ENCODE data around the gene TTLL11. TPM values are rescaled to one million over a fixed set of nuclear protein-coding genes. Genes with fewer than 3 reads are reported as not detected.

The TTLL11 gene
- polyA plus RNA-seq, 1 of the 3 experiments (the other 2 are of a cell fraction), result 6.8 TPM

DNA sequence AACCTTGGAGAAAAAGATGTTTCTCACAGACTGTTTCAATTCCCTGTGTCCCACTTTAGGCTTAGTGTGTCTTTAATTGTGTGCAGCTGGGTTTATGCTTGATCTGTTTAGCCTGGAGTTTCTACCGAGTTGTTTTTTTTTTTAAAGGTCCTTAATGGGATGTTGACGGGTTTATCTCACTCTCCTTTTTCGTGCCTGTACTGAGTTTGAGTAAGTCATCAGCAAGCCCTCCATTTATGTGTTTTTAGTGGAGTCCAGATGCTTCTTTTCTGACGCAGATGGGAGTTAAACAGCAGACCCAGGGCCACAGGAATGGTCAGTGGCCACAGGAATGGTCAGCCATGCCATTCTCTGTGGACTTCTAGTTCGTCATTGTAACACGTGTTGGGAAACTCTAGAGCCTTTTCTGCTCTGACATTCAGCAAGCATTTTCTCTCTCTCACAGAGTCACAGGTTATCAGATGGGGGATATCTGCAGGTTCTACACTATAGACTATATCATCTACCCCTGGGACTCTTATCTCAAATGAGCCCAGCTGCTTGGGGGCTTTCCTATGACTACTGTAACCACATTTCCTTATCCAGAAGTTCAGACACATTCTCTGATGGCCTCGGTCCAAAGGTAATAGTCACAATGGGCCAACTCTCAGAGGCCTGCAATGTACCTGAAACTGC is 190.5 kb downstream of the TTLL11 start:
- DNase-seq, result peak; percentile 54

More for the DNA sequence above, 190.5 kb downstream of the TTLL11 start:
- ChIA-PET POLR2A (interaction anchor here (1.0 kb wide), 1 partner anchor 12 kb away, joined by 4 read pairs; no protein-coding TSS in a partner anchor), CTCF (interaction anchor here (1.0 kb wide), 1 partner anchor 18 kb away, joined by 3 read pairs; no protein-coding TSS in a partner anchor)
- Histone ChIP-seq H3K9me3 (peaks cover 9% of the 10 kb centered on the region), H3K4me2 (peak overlapping the region; percentile 48), H3F3A (replicated peaks; ENCODE audit: insufficient read depth) (peaks cover 42% of the 10 kb centered on the region), H3K36me3 (replicated peaks in 1 of 2; ENCODE audit: control insufficient read depth in 1 of 2, insufficient read depth in 2 of 2, low read length in 1 of 2) (peaks cover 0 to 9% of the 10 kb centered on the region in 2 experiments), H3K27ac (ENCODE audit: low read depth in 2 of 2, low read length in 1 of 2) (peak overlapping the region; percentile 74 to 94), H4K20me1 (ENCODE audit: insufficient read depth) (no peaks in the 10 kb centered on the region), H3K9me2 (no peaks in the 10 kb centered on the region), H3K27me3 (ENCODE audit: insufficient read depth) (no peaks in the 10 kb centered on the region), H3K79me2 (ENCODE audit: insufficient read depth) (peaks cover 3% of the 10 kb centered on the region; the same call in 1 of the 2 replicates), H2AFZ (ENCODE audit: low read depth) (no peak overlapping the region), H3K9ac (peak overlapping the region; percentile 52), H3K4me1 (ENCODE audit: control insufficient read depth in 1 of 2, insufficient read depth in 2 of 2, low read depth in 1 of 2, low read length in 1 of 2) (peaks cover 19 to 21% of the 10 kb centered on the region in 2 experiments), H3K4me3 (ENCODE audit: low read depth in 2 of 2, low read length in 1 of 2) (0 out of 4 replicates have a peak overlapping the region, but pooled peaks of 1 of the 2 experiments have one; percentile 2)
- 24% methylated on average over 7 of the region's 7 CpGs for WGBS (ENCODE audit: low lambda C conversion rate)
- peak; percentile 14; the same call in 1 of the 2 replicates for TF ChIP-seq GATA2 (CRISPR knock-in tag; IDR thresholded peaks at IDR 0.05)
- no peak for TF ChIP-seq POLR2AphosphoS5 (IDR thresholded peaks at IDR 0.05; ENCODE audit: low read depth, low read length)
- TF ChIP-seq PBX3 (IDR thresholded peaks at IDR 0.05), result peak; percentile 55
- TF ChIP-seq, protein P1, sequence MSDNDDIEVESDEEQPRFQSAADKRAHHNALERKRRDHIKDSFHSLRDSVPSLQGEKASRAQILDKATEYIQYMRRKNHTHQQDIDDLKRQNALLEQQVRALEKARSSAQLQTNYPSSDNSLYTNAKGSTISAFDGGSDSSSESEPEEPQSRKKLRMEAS (IDR thresholded peaks at IDR 0.05; ENCODE audit: low read depth), result peak; percentile 85
- 0 out of 2 replicates have a peak, but pooled peaks have one; percentile 29 for TF ChIP-seq YY1 (IDR thresholded peaks at IDR 0.05; ENCODE audit: low read depth)
- no peak for TF ChIP-seq RCOR1 (IDR thresholded peaks at IDR 0.05; ENCODE audit: low read length)
- TF ChIP-seq, protein P2, sequence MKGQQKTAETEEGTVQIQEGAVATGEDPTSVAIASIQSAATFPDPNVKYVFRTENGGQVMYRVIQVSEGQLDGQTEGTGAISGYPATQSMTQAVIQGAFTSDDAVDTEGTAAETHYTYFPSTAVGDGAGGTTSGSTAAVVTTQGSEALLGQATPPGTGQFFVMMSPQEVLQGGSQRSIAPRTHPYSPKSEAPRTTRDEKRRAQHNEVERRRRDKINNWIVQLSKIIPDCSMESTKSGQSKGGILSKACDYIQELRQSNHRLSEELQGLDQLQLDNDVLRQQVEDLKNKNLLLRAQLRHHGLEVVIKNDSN (IDR thresholded peaks at IDR 0.05; ENCODE audit: borderline replicate concordance, low read depth), result peak; percentile 33; the same call in 1 of the 2 replicates
- TF ChIP-seq ELF1 (IDR thresholded peaks at IDR 0.05), result no peak
- no peak for TF ChIP-seq NRF1 (IDR thresholded peaks at IDR 0.05; ENCODE audit: low read depth, low read length)
- TF ChIP-seq TEAD4 (IDR thresholded peaks at IDR 0.05; ENCODE audit: borderline replicate concordance, insufficient read depth), result peak; percentile 46; the same call in 1 of the 2 replicates
- 0 out of 2 replicates have a peak, but pooled peaks have one; percentile 21 for TF ChIP-seq NFIC (IDR thresholded peaks at IDR 0.05; ENCODE audit: borderline replicate concordance)
- TF ChIP-seq RFX5 (IDR thresholded peaks at IDR 0.05; ENCODE audit: low read length), result no peak
- TF ChIP-seq TCF12 (IDR thresholded peaks at IDR 0.05), result peak; percentile 90
- TF ChIP-seq FOSL2 (IDR thresholded peaks at IDR 0.05; ENCODE audit: borderline replicate concordance, low read depth), result peak; percentile 1; the same call in 1 of the 2 replicates
- peak in 1 of 2 experiments; percentile 54; a peak in 2 of 4 replicates for TF ChIP-seq EP300 (IDR thresholded peaks at IDR 0.05; ENCODE audit: borderline replicate concordance in 1 of 2, low read depth in 1 of 2, low read length in 1 of 2)
- TF ChIP-seq FOXM1 (IDR thresholded peaks at IDR 0.05; ENCODE audit: low read depth), result no peak
- TF ChIP-seq, protein P3, sequence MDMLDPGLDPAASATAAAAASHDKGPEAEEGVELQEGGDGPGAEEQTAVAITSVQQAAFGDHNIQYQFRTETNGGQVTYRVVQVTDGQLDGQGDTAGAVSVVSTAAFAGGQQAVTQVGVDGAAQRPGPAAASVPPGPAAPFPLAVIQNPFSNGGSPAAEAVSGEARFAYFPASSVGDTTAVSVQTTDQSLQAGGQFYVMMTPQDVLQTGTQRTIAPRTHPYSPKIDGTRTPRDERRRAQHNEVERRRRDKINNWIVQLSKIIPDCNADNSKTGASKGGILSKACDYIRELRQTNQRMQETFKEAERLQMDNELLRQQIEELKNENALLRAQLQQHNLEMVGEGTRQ (IDR thresholded peaks at IDR 0.05; ENCODE audit: borderline replicate concordance, low read depth, low read length), result 0 out of 2 replicates have a peak, but pooled peaks have one; percentile 8
- TF ChIP-seq FOXJ3 (CRISPR knock-in tag; IDR thresholded peaks at IDR 0.05), result no peak

Measured in SK-N-SH (cell line).